K562 (cell line): ENCODE data around the gene VDAC2. TPM values are rescaled to one million over a fixed set of nuclear protein-coding genes. Genes with fewer than 3 reads are reported as not detected.

Experiments
- ATAC-seq: fragments of 200-7000 bp; cut with Tn5 transposase; 3 replicates; pipeline ENCODE4 v1.9.1; 2020; ENCODE audit warnings: moderate library complexity
- BruUV-seq: library from RNA; stranded (reverse); fragments of 400-500 nt; replicated peaks from 2 replicates; lab custom pipeline; 2021; lab: Mats Ljungman, UMichigan
- CTCF ChIA-PET: fragments of 300-600 bp; formaldehyde crosslinking; extraction: SDS; loops from one replicate; lab custom pipeline; 2021; ENCODE audit warnings: low intra/inter-chr PET ratio; lab: Yijun Ruan, JAX
- POLR2A ChIA-PET: fragments of 300-600, 350-650 bp; sonication (Branson Sonifier 250); formaldehyde crosslinking; extraction: SDS; loops from one replicate; lab custom pipeline; 2021; ENCODE audit warnings: antibody characterized with exemption, inconsistent platforms; lab: Yijun Ruan, JAX
- DNase-seq, 4 experiments: peaks; one replicate each; pipeline versions ENCODE4 v3.0.0 to v3.0.0-alpha.2; 2011 to 2018; ENCODE audit warnings: low spot score in 3 of 4, mixed read lengths in 3 of 4; ENCODE audit errors: extremely low read depth in 1 of 4
- FAIRE-seq: peaks from 2 replicates; lab custom pipeline; 2011; peaks lifted over from hg19 to GRCh38; lab: Jason Lieb, UNC
- H2AFZ ChIP-seq: 2 replicates; pipeline ENCODE4 v1.6.0; 2011; ENCODE audit warnings: low read depth, low read length, control low read depth, inconsistent platforms
- H3K27ac ChIP-seq: fragments of 200-600 bp; 3 replicates; pipeline ENCODE4 v1.8.0; 2011; ENCODE audit warnings: low read depth, mild to moderate bottlenecking, control low read depth, inconsistent platforms, low read length, moderate library complexity, mixed read lengths; ENCODE audit errors: extremely low read depth
- H3K27me3 ChIP-seq, 2 experiments: fragments of 300-600 bp in 1 of 2; 2 replicates in 1 of 2; 3 replicates in 1 of 2; pipeline versions ENCODE4 v1.6.0 to v1.8.0; 2011; ENCODE audit warnings: inconsistent platforms in 2 of 2, low read length in 2 of 2, mild to moderate bottlenecking in 1 of 2, mixed read lengths in 1 of 2, moderate library complexity in 1 of 2; ENCODE audit not compliant: control insufficient read depth in 2 of 2, insufficient read depth in 2 of 2
- H3K36me3 ChIP-seq: fragments of 300-600 bp; 3 replicates; pipeline ENCODE4 v1.8.0; 2011; ENCODE audit warnings: mild to moderate bottlenecking, low read length, inconsistent platforms; ENCODE audit not compliant: control insufficient read depth, insufficient read depth
- H3K4me1 ChIP-seq, 2 experiments: fragments of 200-600 bp in 1 of 2; replicated peaks in 1 of 2; 2 replicates in 1 of 2; 3 replicates in 1 of 2; pipeline versions ENCODE4 v1.5.1 to v1.8.0; 2011; ENCODE audit warnings: inconsistent platforms in 2 of 2, low read length in 2 of 2, mild to moderate bottlenecking in 1 of 2, mixed read lengths in 1 of 2, moderate library complexity in 1 of 2; ENCODE audit not compliant: control insufficient read depth in 2 of 2, insufficient read depth in 2 of 2
- H3K4me2 ChIP-seq: 2 replicates; pipeline ENCODE4 v1.6.1; 2011; ENCODE audit warnings: low read length, control low read depth, inconsistent platforms, mixed read lengths; ENCODE audit not compliant: insufficient read depth
- H3K4me3 ChIP-seq: fragments of 200-600 bp; sonication (generic), shearing (Covaris generic); 2 replicates; pipeline ENCODE4 v1.5.1; 2016; ENCODE audit warnings: control low read depth, inconsistent platforms
- H3K79me2 ChIP-seq: fragments of 200-600 bp; 3 replicates; pipeline ENCODE4 v1.8.0; 2011; ENCODE audit warnings: low read length, inconsistent platforms; ENCODE audit not compliant: control insufficient read depth, insufficient read depth
- H3K9ac ChIP-seq, 2 experiments: 2 replicates each; pipeline versions ENCODE4 v1.6.0 to v1.6.1; 2011; ENCODE audit warnings: low read depth in 2 of 2, low read length in 2 of 2, control low read depth in 1 of 2, inconsistent platforms in 1 of 2, mild to moderate bottlenecking in 1 of 2, mixed read lengths in 1 of 2; ENCODE audit not compliant: insufficient read depth in 1 of 2
- H3K9me1 ChIP-seq: one replicate; pipeline ENCODE4 v1.6.0; 2011; ENCODE audit warnings: inconsistent platforms, mild to moderate bottlenecking, low read length, moderate library complexity; ENCODE audit not compliant: control insufficient read depth, insufficient read depth
- H3K9me3 ChIP-seq: replicated peaks from 2 replicates; pipeline ENCODE4 v1.5.1; 2011; ENCODE audit warnings: low read depth, low read length, inconsistent platforms; ENCODE audit not compliant: control insufficient read depth, insufficient read depth
- H4K20me1 ChIP-seq: replicated peaks from 2 replicates; pipeline ENCODE4 v1.6.1; 2011; ENCODE audit warnings: low read length, inconsistent platforms, mixed read lengths; ENCODE audit not compliant: control insufficient read depth, insufficient read depth
- ASH1L ChIP-seq: fragments of 450-650 bp; IDR thresholded peaks from 2 replicates; pipeline ENCODE4 v1.6.1; 2018; ENCODE audit warnings: borderline replicate concordance, mild to moderate bottlenecking, low read depth; ENCODE audit not compliant: partially characterized antibody
- ATF1 ChIP-seq, 2 experiments: fragments of 450-650 bp in 1 of 2; IDR thresholded peaks; 2 replicates each; pipeline ENCODE4 v1.6.1; 2016; ENCODE audit warnings: missing compliant biosample characterization in 1 of 2, missing genetic modification characterization in 1 of 2
- ATF7 ChIP-seq: fragments of 450-650 bp; IDR thresholded peaks from 2 replicates; pipeline ENCODE4 v1.7.1; 2014; ENCODE audit warnings: mild to moderate bottlenecking, moderate library complexity
- CBX3 ChIP-seq, 2 experiments: IDR thresholded peaks; 1 replicate in 1 of 2; 2 replicates in 1 of 2; pipeline ENCODE4 v1.6.1; 2012; ENCODE audit warnings: inconsistent platforms in 2 of 2, low read length in 2 of 2, borderline replicate concordance in 1 of 2, control low read depth in 1 of 2
- CREM ChIP-seq: IDR thresholded peaks from 2 replicates; pipeline ENCODE4 v1.6.1; 2014; ENCODE audit warnings: antibody characterized with exemption, low read depth
- EHMT2 ChIP-seq: fragments of 450-650 bp; IDR thresholded peaks from 2 replicates; pipeline ENCODE4 v1.6.1; 2018; ENCODE audit warnings: antibody characterized with exemption
- ETV6 ChIP-seq, 3 experiments: fragments of 150-350 bp in 1 of 3; sonication (generic) in 1 of 3; formaldehyde crosslinking in 1 of 3; IDR thresholded peaks; 2 replicates each; pipeline versions ENCODE4 v1.6.1 to v1.8.0; 2014 to 2022; ENCODE audit warnings: borderline replicate concordance in 2 of 3, low read depth in 2 of 3, antibody characterized with exemption in 1 of 3, low read length in 1 of 3, mild to moderate bottlenecking in 1 of 3, missing genetic modification reagents in 1 of 3
- FOS ChIP-seq: IDR thresholded peaks from 3 replicates; pipeline ENCODE4 v1.6.1; 2011; ENCODE audit not compliant: insufficient read length; ENCODE audit errors: extremely low read depth
- HNRNPL ChIP-seq: fragments of 200-400 bp; formaldehyde crosslinking; IDR thresholded peaks from 2 replicates; pipeline ENCODE4 v1.6.1; 2017; ENCODE audit warnings: low read depth, mild to moderate bottlenecking, low read length
- KLF1 ChIP-seq: fragments of 450-650 bp; IDR thresholded peaks from 2 replicates; pipeline ENCODE4 v1.6.1; 2016; ENCODE audit warnings: missing genetic modification characterization, missing compliant biosample characterization
- MLLT1 ChIP-seq, 2 experiments: fragments of 450-650 bp; IDR thresholded peaks; 2 replicates each; pipeline ENCODE4 v1.6.1; 2016
- RBM25 ChIP-seq: fragments of 200-400 bp; formaldehyde crosslinking; IDR thresholded peaks from 2 replicates; pipeline ENCODE4 v1.6.1; 2018; ENCODE audit warnings: low read length, low read depth, moderate library complexity; ENCODE audit not compliant: severe bottlenecking
- SMAD3 ChIP-seq: fragments of 450-650 bp; formaldehyde crosslinking; conservative IDR thresholded peaks from 2 replicates; pipeline ENCODE4 v1.4.0; 2020; ENCODE audit warnings: mild to moderate bottlenecking
- SPI1 ChIP-seq: IDR thresholded peaks from 2 replicates; pipeline ENCODE4 v1.6.1; 2011; ENCODE audit warnings: low read depth, low read length, control low read depth, borderline replicate concordance
- TRIM24 ChIP-seq, 2 experiments: fragments of 450-650 bp; IDR thresholded peaks; 2 replicates each; pipeline ENCODE4 v1.6.1; 2016
- TSHZ1 ChIP-seq: fragments of 250-450 bp; sonication (Bioruptor Pico); IDR thresholded peaks from 2 replicates; pipeline ENCODE4 v1.4.0; 2020; ENCODE audit warnings: mild to moderate bottlenecking, moderate library complexity
- ZBTB12 ChIP-seq: fragments of 250-450 bp; sonication (Bioruptor Pico); IDR thresholded peaks from 2 replicates; pipeline ENCODE4 v1.4.0; 2020
- WGBS: fragments of 100-300 bp; shearing (Covaris generic); methylation state at CpG from one replicate; pipeline ENCODE4 v1.1.6; 2016; ENCODE audit warnings: low coverage, mixed read lengths; ENCODE audit not compliant: insufficient coverage; ENCODE audit errors: missing lambda C conversion rate; 5-methylcytosine and 5-hydroxymethylcytosine counted together
- in situ Hi-C: fragments of 300-500 bp; cut with MboI; formaldehyde crosslinking; loops from 4 replicates; pipeline ENCODE4 v1.15.0; 2018; ENCODE audit warnings: inconsistent platforms, mixed read lengths
- intact Hi-C: fragments of 100-400 bp; cut with micrococcal nuclease; formaldehyde crosslinking; loops from 2 replicates; pipeline ENCODE4 v1.14.2; 2022
- polyA plus RNA-seq, 8 experiments: library from polyadenylated mRNA; depleted of rRNA in 4 of 8; stranded (reverse) in 5 of 8; unstranded in 3 of 8; fragments of >200 nt; fragmentation: Nextera tagmentation in 2 of 8; fragmentation: Illumina TruSeq in 1 of 8; extraction: Ambion mirVana in 2 of 8; extraction: Trizol in 1 of 8; gene quantifications; 2 replicates each; pipeline versions ENCODE4 v1.2.1 to v1.2.3, GENCODE V29; 2011 to 2014; ENCODE audit warnings: inconsistent platforms in 1 of 8, missing spikeins in 1 of 8
- total RNA-seq, 7 experiments: library from RNA; depleted of rRNA in 6 of 7; stranded (reverse); fragments of >200 nt in 6 of 7; fragmentation: Illumina TruSeq in 2 of 7; extraction: Trizol in 2 of 7; gene quantifications; 2 replicates each; pipeline versions ENCODE4 v1.2.1 to v1.2.3, GENCODE V29; 2011 to 2021; ENCODE audit warnings: low replicate concordance in 1 of 7

VDAC2 gene
- total and polyA plus RNA-seq, 9 of the 15 experiments (the other 6 are each of a cell fraction or from before 2014, with no cell fraction given): 139 to 450 (median 250) TPM

GRCh38 chr10:75269605-75270004 lies 59.0 kb downstream of the VDAC2 start:
- Histone ChIP-seq H3K4me3 (no peak overlapping the region), H3K27ac (no peak overlapping the region), H3K36me3 (no peaks in the 10 kb centered on the region), H3K9me3 (no peaks in the 10 kb centered on the region), H3K79me2 (no peaks in the 10 kb centered on the region), H4K20me1 (no peaks in the 10 kb centered on the region), H3K4me2 (no peak overlapping the region), H3K9ac (no peak overlapping the region), H2AFZ (peak overlapping the region; percentile 37), H3K27me3 (peaks cover 3 to 4% of the 10 kb centered on the region in 2 experiments; a peak in 3 of 5 replicates), H3K4me1 (no peaks in the 10 kb centered on the region; a peak in 1 of 5 replicates), H3K9me1 (no peaks in the 10 kb centered on the region)
- in situ Hi-C loops (no loop called here), intact Hi-C loops (no loop called here)
- FAIRE-seq (peak; percentile 51), ATAC-seq (peak; percentile 76), DNase-seq (peak; percentile 53 to 77 (median 64))
- ChIA-PET POLR2A (interaction anchor here (0.7 to 1.2 kb wide), 6 partner anchors 8 to 183 kb away, joined by 3 to 6 read pairs (median 3); no protein-coding TSS in a partner anchor), CTCF (no interaction called here)
- no TSS peak for BruUV-seq
- 13% methylated on average over 5 of the region's 5 CpGs for WGBS
- peak; percentile 38 for TF ChIP-seq RBM25
- no peak for TF ChIP-seq HNRNPL
- TF ChIP-seq TRIM24 (IDR thresholded peaks at IDR 0.05): peak in 1 of 2 experiments; percentile 33; a peak in 1 of 4 replicates
- TF ChIP-seq SPI1: peak; percentile 69
- no peak for TF ChIP-seq ASH1L
- TF ChIP-seq SMAD3 (CRISPR knock-in tag): no peak
- peak in 1 of 2 experiments; percentile 80; a peak in 1 of 3 replicates for TF ChIP-seq CBX3 (IDR thresholded peaks at IDR 0.05; ENCODE audit: borderline replicate concordance in 1 of 2, low read length in 2 of 2)
- no peak for TF ChIP-seq FOS
- no peak for TF ChIP-seq ETV6 (IDR thresholded peaks at IDR 0.05; ENCODE audit: borderline replicate concordance in 1 of 2, low read depth in 2 of 2, low read length in 1 of 2)
- no peak for TF ChIP-seq ETV6 (CRISPR knock-in tag; IDR thresholded peaks at IDR 0.05; ENCODE audit: borderline replicate concordance)
- no peak for TF ChIP-seq MLLT1 (IDR thresholded peaks at IDR 0.05)
- no peak for TF ChIP-seq ATF1 (CRISPR knock-in tag; IDR thresholded peaks at IDR 0.05)
- peak; percentile 55 for TF ChIP-seq ATF1 (tag; IDR thresholded peaks at IDR 0.05)
- TF ChIP-seq KLF1: no peak
- no peak for TF ChIP-seq TSHZ1
- peak; percentile 33; the same call in 1 of the 2 replicates for TF ChIP-seq ATF7
- TF ChIP-seq EHMT2: peak; percentile 69; the same call in 1 of the 2 replicates
- TF ChIP-seq CREM: peak; percentile 66
- TF ChIP-seq ZBTB12: 0 out of 2 replicates have a peak, but pooled peaks have one; percentile 30
